COLO668 (cell line): ENCODE data around the gene VSTM1.
A peak's percentile ranks its signal among the peaks of the same experiment; 100 is the strongest.
"Not testable (repeated sequence)": the region's sequence is repeated elsewhere in the genome, so short reads cannot be mapped to it uniquely, and the experiment has no call there.

Experiments used
- DNase-seq: peaks from one replicate; lab custom pipeline; 2025; ENCODE audit not compliant: unreplicated experiment; lab: John Stamatoyannopoulos, UW

The VSTM1 gene

GRCh38 chr19:54063350-54064116 is at the start of gene VSTM1:
Gene VSTM1 (minus strand): TSS chr19:54063897. CDS start chr19:54063777, 120 bp downstream.
- no peak for DNase-seq

DNA sequence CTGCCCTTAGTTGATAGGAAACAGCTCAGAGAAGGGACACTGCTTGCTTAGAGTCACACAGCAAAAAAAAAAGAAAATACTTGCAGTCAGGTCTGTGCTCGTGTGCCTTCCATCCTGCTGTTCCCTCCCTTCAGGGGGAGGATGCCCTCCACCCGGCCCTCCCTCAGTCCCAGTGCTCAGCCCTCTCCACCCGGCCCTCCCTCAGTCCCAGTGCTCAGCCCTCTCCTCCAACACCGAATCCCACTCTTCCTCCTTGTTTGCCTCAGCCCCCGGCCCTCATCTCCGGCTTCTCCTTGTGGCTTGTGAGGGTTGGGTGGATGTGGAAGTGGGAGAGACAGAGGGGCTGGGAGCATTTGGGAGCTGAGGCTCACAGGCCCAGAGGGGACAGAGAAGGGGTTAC is 46.0 kb upstream of the VSTM1 start:
- DNase-seq, result no peak

DNA sequence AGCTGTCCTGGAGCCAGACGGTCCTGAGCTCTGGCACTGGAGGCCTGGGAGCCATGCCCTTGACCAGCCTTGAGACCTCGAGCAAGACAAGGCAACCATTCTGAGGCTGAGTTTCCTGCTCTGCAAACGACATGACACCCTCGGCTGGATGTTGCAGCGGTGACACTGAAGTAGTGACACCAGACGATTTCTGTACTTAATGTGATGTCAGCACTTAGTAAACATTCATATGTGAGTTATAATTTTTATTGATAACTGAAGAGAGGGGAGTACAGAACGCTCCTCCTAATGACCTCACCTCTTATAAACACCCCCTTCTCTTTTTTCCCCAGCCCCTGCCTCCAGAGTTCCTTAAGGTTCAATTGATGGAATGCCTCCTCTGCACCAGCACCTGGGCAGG is 44.8 kb upstream of the VSTM1 start:
- DNase-seq, result no peak

GRCh38 chr19:54107876-54108490 is 44.3 kb upstream of the VSTM1 start:
- no peak for DNase-seq

- no peak for DNase-seq
Observed at GRCh38 chr19:54106716-54107115, 43.0 kb upstream of the VSTM1 start.

- DNase-seq, result no peak
Observed at GRCh38 chr19:54105796-54106195, 42.1 kb upstream of the VSTM1 start.

DNA sequence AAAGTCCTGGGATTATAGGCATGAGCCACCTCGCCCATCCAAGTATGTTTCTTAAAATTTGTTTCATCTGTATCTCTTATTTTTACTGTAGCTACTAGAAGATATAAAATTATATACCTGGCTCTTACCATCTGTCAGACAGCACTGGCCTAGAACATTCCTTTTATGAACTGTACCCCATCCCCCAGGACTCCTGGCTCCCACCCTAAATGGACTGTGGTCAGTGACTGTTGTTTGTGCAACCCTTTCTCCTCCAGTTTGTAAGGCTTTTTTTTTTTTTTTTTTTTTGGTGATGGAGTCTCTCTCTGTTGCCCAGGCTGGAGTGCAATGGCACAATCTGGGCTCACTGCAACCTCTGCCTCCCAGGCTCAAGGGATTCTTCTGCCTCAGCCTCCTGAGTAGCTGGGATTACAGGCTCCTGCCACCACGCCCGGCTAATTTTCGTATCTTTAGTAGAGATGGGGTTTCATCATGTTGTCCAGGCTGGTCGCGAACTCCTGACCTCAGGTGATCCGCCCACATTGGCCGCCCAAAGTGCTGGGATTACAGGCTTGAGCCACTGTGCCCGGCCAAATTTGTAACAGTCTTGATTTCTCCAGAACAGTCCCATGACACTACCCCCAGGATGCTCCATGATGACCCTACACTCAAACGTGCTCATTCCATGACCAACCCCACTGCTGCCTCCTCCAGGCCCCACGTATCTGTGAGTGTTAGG is 41.5 kb upstream of the VSTM1 start:
- no peak for DNase-seq

- peak; percentile 98 for DNase-seq
Observed at GRCh38 chr19:54102421-54103169, 38.9 kb upstream of the VSTM1 start, which contains the start of gene NDUFA3. Gene NDUFA3 (plus strand): TSS chr19:54102855. CDS start chr19:54102879, 24 bp downstream.

DNA sequence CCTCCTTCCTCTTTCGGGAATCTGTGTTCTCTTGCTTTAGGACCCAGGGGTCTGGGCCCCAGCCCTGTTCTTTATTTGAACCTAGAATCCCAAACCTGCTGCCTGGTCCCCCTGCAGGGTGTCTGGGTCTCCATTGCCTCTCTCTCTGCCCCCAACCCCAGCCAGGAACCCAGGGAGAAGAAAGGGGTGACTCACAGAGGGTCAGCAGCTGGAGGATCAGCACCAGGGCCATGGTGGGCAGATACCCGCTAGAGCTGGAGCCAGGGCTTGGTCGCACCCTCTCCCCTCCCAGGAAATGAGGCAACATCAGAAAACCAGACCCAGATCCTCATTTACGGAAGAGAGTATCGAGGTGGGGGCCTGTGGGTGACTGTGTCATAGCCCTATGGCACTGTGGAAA is 36.9 kb upstream of the VSTM1 start, which contains the start of gene OSCAR:
Gene OSCAR (minus strand): TSS at position 243 of the 400 bp plus-strand sequence. CDS start 11 bp downstream, at position 232.
- no peak for DNase-seq

DNA sequence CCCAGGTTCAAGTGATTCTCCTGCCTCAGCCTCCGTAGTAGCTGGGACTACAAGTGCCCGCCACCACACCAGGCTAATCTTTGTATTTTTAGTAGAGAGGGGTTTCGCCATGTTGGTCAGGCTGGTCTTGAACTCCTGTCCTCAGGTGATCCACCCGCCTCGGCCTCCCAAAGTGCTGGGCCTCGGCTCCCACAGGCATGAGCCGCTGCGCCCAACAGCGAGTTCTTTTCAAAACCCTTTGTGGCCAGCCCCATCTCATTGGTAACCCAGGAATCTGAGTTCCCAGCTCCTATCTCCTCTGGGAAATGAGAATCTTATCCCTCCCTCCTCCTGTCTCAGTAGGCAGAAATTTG is 36.2 kb upstream of the VSTM1 start:
- DNase-seq, result not testable (repeated sequence)

DNA sequence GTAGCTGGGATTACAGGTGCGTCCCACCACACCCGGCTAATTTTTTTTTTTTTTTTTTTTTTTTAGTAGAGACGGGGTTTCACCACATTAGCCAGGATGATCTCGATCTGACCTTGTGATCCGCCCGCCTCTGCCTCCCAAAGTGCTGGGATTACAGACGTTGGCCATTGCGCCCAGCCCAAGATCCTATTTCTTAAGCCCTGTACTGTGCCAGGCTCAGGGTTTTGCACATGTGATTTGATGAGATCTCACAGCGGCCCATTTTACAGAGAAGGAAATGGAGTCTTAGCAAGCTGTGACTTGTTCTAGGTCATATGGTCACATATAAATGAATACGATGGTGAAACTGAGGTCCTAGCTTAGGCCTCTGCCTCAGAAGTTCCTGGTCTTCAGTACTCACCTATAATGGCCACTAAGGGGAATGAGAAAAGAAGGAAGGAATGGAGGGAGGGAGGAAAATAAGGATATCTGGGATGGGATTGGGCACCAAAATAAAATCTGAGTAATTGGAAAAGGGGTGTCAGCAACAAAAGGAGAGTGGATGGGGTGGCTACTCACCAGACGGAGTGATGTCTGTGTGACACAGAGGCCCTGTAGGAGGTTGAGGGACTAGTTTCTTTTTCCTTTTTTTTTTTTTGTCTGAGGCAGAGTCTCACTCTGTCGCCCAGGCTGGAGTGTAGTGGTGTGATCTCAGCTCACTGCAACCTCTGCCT is 35.6 kb upstream of the VSTM1 start:
- no peak for DNase-seq

DNA sequence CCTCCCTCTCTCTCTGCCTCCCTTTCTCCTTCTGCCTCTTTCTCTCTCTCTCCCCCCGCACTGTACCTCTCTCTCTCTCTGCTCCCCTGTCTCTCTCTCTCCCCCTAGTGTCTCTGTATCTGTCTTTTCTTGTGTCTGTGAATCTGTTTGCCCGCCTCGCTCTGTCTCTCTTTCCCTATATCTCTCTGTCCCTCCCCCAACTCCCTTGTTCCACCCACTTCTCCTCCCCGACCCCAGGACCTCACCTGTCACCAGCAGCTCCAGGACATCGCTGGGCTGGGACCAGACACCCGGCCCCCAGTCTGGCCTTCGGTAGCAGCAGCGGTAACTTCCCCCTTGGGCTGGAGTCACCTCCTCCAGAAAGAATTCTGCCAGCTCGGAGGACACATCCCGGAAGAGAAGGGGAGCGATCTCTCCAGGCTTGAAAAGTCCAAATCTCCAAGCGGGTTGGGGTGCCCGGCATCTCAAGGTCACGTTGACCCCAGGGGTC is 33.0 kb upstream of the VSTM1 start:
- DNase-seq, result no peak

GRCh38 chr19:54095859-54096616 is 32.3 kb upstream of the VSTM1 start:
- DNase-seq, result peak; percentile 45

DNA sequence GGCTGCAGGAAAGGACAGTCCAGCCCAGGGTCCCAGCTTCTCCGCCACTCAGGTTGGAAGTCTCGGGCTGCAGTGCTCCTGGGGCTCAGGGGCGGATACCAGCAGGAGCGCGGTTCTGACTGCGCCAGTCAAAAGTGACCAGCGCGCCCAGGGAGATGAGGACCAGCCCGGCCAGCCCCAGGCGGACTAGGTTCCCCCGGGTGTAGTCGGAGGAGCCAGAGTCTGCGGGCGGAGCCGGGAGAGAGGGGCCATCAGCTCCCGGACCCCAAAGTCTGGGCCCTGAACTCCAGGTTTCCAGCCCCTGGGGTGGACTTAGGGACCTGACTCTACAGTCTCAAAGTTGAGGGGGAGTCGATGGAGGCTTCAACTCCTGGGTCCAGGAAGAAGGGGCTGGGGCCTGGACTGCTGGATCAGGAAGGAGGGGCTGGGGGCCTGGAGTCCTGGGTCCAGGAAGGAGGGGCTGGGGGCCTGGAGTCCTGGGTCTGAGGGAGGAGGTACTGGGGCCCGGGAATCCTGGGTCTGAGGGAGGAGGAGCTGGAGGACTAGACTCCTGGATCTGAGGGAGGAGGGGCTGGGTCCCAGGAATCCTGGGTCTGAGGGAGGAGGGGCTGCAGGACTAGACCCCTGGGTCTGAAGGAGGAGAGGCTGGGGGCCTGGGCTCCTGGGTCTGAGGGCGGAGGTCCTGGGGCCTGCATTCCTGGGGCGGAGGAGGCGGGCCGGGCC is 31.6 kb upstream of the VSTM1 start:
- DNase-seq, result no peak

DNA sequence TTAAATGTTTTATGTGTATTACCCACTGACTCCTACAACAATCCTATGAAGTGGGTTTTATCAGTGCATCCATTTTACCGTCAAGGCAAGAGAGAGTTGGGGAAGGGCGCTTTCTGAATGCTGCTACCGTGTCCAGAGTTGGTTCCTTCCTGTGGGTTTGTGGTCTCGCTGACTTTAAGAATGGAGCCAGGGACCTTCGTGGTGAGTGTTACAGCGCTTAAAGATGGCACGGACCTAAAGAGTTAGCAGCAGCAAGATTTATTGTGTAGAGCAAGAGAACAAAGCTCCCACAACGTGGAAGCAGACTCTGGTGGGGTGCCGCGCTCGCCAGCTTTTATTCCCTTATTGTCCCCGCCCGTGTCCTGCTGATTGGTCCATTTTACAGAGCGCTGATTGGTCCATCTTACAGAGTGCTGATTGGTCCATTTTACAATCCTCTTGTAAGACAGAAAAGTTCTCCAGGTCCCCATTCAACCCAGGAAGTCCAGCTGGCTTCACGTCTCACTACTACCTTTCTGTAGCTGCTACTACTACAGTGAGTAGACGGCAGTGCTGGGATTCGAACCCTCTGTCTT is 30.8 kb upstream of the VSTM1 start:
- no peak for DNase-seq

DNA sequence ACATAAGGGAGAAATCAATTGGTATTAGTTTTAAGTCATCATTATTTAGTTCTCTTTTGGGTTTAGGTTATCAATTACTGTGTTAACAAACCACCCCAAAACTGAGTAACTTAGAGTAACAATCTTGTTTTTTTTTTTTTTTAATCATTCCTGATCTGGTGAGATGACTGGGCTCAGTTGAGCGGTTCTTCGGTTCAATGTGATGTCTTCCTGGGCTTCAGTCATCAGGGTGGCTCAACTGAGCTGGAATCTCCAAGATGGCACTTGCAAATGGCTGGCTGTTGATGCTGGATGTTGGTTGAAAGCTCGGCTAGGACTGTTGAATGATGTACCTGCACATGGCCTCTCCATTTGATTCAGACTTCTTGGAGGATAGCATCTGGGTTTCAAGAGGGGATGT is 20.7 kb upstream of the VSTM1 start:
- no peak for DNase-seq

DNA sequence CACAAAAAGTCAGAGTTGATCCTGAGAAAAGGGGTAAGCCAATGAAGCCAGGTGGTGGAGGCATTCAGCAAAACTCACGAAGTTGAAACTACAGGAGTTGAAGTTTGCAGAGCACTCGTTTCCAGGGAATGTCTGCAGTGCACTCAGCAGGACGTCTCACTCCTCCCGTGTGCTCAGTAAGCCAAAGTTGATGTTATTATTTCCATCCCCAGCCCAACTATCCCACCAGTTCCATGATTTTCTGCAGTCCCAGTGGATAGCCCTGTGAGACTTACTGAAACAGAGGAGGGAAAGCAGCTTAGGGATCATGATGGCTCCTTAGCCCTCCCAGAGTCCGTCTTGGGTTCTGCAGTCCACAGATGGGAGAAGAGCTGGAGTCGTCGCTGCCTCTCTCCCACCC is 17.3 kb upstream of the VSTM1 start, which contains the start of gene TARM1:
Gene TARM1 (minus strand): TSS at position 334 of the 400 bp plus-strand sequence. CDS start 25 bp downstream, at position 309.
- no peak for DNase-seq

- DNase-seq, result no peak
Observed at GRCh38 chr19:54077334-54077733, 13.6 kb upstream of the VSTM1 start.
